GM21423 (cell line): Measurements from ENCODE around the gene MFN1.

Source experiments
- ATAC-seq: cut with Tn5 transposase; IDR thresholded peaks from one replicate; pipeline ENCODE4 v1.9.1; 2021; ENCODE audit warnings: mild to moderate bottlenecking, moderate library complexity; ENCODE audit not compliant: unreplicated experiment

MFN1 gene

DNA sequence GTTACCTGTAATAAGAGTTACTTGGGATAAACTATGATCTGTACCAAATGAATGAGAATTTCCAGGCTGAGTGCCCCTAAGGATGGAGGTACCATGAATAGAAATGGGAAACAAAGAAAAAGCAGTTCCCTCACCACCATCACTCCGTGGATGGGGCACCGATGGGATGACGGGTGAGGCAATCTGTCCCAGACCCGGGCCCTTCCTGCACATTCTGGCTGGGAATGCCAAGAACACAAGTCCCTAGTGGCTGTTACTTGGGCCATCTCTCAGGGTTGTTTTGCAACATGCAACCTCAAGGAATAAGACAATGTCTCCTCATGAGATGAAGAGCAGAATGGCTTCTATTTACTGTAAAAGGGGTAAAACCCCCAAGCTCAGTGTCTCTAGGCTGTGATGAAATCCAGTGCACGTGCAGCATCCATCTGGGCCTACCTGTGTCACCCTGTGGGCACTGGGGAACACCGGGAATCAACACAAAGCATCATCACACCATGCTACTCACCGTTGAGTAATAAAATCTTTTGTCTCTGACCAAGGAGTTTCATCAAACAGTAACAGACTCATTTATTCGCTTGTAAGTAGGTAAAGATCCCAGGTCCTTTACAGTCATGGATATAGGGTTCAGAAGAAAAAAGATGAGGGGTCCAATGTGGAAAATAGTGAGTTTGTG is 81.5 kb downstream of the MFN1 start:
- ATAC-seq, result no peak

- ATAC-seq, result no peak
These were observed 82.9 kb downstream of the MFN1 start for GRCh38 chr3:179430277-179430870.

- ATAC-seq, result peak; percentile 71
These were observed 84.5 kb downstream of the MFN1 start for GRCh38 chr3:179432021-179432420.

- ATAC-seq, result no peak
These were observed 84.9 kb downstream of the MFN1 start for GRCh38 chr3:179432451-179432850.

- ATAC-seq, result no peak
These were observed 89.0 kb downstream of the MFN1 start for GRCh38 chr3:179436517-179436916.

DNA sequence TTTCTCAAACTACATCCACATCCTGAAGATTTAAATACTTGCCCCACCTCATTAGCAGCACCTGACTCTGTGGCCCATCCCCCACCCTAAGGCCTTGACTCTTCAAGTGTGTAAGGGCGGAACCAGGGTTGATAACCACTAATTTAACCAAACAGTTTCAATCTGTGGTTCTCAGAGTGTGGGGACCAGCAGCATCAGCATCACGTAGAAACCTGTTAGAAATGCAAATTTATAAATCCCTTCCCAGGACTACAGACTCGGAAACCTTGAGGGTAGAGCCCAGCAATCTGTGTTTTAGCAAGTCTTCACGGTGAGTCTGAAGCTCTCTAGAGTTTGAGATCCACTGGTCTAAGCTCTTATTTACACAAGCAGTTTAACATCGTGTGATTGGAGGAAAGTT is 91.3 kb downstream of the MFN1 start:
- ATAC-seq, result peak; percentile 90
